Motor neuron (in vitro differentiated cells): ENCODE measurements around the gene GAS1. TPM values are rescaled to one million over a fixed set of nuclear protein-coding genes. Genes with fewer than 3 reads are reported as not detected.

Source experiments
- ATAC-seq, 8 experiments: fragments of 200-7000 bp; cut with Tn5 transposase; replicated peaks in 6 of 8; 2 replicates each; pipeline ENCODE4 v1.8.0; 2021; ENCODE audit warnings: mild to moderate bottlenecking in 8 of 8, moderate library complexity in 8 of 8
- H3K27ac ChIP-seq, 2 donors: fragments of 250-450 bp; sonication (Bioruptor Pico); 2 replicates each; pipeline ENCODE4 v1.9.0; 2021; ENCODE audit warnings: antibody characterized with exemption in 2 of 2, mild to moderate bottlenecking in 2 of 2, moderate library complexity in 1 of 2
- H3K4me1 ChIP-seq, 2 donors: fragments of 250-450 bp; sonication (Bioruptor Pico); replicated peaks in 1 of 2; 2 replicates each; pipeline ENCODE4 v1.6.1; 2021; ENCODE audit warnings: antibody characterized with exemption in 2 of 2, mild to moderate bottlenecking in 2 of 2, moderate library complexity in 1 of 2
- H3K4me3 ChIP-seq, 5 donors: fragments of 250-450 bp; sonication (Bioruptor Pico); 2 replicates each; pipeline ENCODE4 v1.9.0; 2021; ENCODE audit warnings: antibody characterized with exemption in 5 of 5, mild to moderate bottlenecking in 5 of 5, moderate library complexity in 4 of 5
- WGBS, 10 experiments: fragments of 450-650 bp; shearing (Covaris generic); methylation state at CpG; one replicate each; pipeline ENCODE4 v1.0.0; 2022; 5-methylcytosine and 5-hydroxymethylcytosine counted together
- in situ Hi-C, 9 experiments: fragments of 400-800 bp; cut with MboI; loops; one replicate each; pipeline ENCODE4 v1.15.0; 2021; ENCODE audit warnings: low sequenced_read_pairs in 9 of 9, low pct_unique_long_range_greater_than_20kb in 2 of 9; ENCODE audit not compliant: unreplicated experiment in 9 of 9
- total RNA-seq, 8 experiments: library from RNA; unstranded; fragments of 300-600 nt; gene quantifications; 2 replicates each; pipeline versions ENCODE4 v1.2.3 to v1.2.4, GENCODE V29; 2022

The GAS1 gene
- total RNA-seq, 8 experiments from 2014 or later, result 0.84 to 6.4 (median 2.8) TPM

DNA sequence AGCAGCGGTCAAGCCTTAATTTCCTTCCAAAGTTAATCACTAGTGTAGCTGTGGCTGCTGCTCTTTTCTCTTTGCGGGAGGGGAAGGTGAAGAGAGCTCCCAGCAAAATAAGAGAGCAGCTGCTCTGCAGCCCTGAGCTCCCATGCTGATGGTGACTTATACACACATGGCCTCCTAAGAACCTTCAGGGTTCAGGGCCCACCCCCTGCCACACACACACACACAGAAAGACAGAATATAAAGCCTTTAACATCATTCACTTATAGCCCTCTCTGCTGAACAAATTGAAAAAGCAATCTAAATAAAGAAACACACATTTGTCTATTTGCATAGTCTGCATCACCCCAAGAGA lies 43.6 kb downstream of the GAS1 start:
- ATAC-seq, result peak in 6 of 8 experiments; percentile 22 to 82 (median 73)

DNA sequence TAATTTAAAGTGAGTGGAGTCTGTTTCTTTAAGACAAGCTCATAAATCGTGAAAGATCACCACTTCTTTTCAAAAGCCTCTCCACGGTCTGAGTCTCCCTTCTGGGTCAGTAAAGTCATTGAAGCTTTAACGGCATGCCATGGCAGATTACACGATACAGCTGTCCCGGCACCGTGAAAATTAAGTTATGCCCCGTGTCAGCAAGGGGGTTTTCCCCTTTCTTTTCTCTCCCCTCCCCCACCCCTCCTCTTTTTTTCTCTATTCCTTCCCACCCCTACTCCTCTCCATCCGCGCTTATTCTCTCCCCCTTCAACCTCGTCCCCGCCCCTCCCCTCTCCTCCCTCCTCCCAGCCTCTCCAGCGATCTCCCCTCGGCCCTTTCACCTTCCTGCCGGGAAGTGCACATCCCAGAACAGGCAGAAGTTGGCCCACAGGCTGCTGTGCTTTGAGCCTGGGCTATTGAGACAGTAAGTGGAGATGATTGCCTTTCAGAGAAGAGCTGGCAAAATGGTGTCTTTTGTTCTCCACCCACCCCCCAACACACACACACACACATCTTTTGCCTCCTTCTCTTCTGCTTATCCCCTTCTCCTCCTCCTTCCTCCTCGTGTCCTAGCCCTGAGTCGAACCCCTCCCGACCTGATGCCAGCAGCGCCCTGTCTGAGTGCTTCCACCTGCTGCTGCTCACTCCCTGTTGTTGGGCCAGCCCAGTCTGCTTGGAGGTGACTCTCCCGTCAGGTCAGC lies 44.1 kb downstream of the GAS1 start:
- peak overlapping the region in 4 of 5 donors; percentile 6 to 23 (median 13) for H3K4me3 ChIP-seq
- H3K4me1 ChIP-seq, result peaks cover 15 to 24% of the 10 kb centered on the region in 2 donors
- ATAC-seq, result peak; percentile 18 to 79 (median 66)
- no peak overlapping the region for H3K27ac ChIP-seq
- in situ Hi-C loops, result no loop called here
- WGBS, 10 experiments, result 4 to 33% (median 17%) methylated on average over 1 to 4 of the region's 19 CpGs; no CpG with 5 or more reads in 7 of the 10 experiments

More for the DNA sequence above, 43.6 kb downstream of the GAS1 start:
- H3K4me1 ChIP-seq, result peaks cover 15 to 24% of the 10 kb centered on the region in 2 donors
- peak overlapping the region in 1 of 5 donors; percentile 7 for H3K4me3 ChIP-seq
- in situ Hi-C loops, result no loop called here
- no peak overlapping the region for H3K27ac ChIP-seq
- WGBS, 10 experiments, result 0 to 60% (median 10%) methylated on average over 1 to 2 of the region's 2 CpGs; no CpG with 5 or more reads in 7 of the 10 experiments

DNA sequence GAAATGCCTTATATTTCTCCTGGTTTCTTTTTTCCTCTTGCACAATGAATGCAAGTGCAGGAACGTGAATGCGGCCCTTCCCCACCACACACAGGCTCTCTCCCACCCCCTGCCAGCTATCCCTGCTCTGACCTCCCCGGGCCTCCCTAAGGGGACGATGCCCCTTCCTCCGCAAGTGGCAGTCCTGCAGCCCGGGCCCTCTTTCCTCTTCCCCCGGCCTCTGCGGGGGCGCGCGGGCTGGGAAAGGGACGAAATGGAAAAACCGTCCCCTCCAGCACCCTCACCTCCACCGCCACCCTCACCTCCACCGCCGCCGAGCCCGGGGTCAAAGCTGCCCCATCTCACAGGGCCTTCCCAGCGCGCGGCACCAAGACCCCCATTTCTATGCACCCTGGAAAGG lies 44.7 kb downstream of the GAS1 start:
- Histone ChIP-seq H3K4me3 (peak overlapping the region in 4 of 5 donors; percentile 1 to 23 (median 12)), H3K4me1 (peaks cover 15 to 24% of the 10 kb centered on the region in 2 donors), H3K27ac (no peak overlapping the region)
- in situ Hi-C loops, result no loop called here
- WGBS, 10 experiments, result 0 to 20% methylated on average over 2 to 3 of the region's 21 CpGs; no CpG with 5 or more reads in 8 of the 10 experiments
- ATAC-seq, result peak in 5 of 8 experiments; percentile 25 to 67 (median 53)

DNA sequence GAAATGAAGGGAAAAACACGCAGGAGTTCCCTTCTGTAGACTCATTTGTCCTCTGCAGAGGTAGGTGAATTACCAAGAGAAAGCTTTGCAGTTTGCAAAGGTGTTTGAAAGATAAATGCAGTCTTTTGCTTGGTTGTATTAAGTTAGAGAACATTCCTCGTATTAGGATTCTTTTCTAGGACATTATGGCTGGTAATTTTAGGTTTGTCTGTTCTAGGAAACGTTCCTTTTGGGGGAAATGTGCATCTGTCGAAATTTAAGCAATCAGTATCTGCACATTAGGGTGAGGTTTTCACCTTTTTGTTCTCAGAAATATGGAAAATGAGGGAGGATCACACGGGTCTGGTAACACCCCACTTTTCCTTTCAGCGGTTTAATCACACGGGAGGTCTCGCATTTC lies 45.1 kb downstream of the GAS1 start:
- H3K27ac ChIP-seq, result no peak overlapping the region
- ATAC-seq, result no peak
- 14 to 100% (median 37%) methylated on average over 1 to 8 of the region's 8 CpGs for WGBS, 10 experiments
- in situ Hi-C loops, result no loop called here
- H3K4me3 ChIP-seq, result no peak overlapping the region
- peaks cover 15 to 24% of the 10 kb centered on the region in 2 donors for H3K4me1 ChIP-seq

DNA sequence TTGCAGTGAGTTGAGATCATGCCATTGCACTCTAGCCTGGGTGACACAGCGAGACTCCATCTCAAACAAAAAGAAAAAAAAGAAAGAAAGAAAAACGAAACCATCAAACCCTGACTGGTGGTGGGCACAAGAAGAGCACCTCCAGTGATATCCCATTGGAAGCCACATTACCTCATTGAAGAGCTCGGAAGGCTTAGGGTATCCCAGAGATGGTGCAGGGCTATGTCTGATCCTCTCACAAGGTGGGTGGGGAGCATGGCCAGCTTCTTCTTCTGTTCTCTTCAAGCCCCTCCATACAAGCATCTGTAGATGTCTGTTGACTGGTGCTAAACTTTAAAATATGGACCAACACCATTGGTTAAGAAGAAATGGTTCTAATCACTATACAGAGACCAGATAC lies 45.8 kb downstream of the GAS1 start:
- in situ Hi-C loops, result no loop called here
- H3K4me1 ChIP-seq, result peaks cover 15 to 24% of the 10 kb centered on the region in 2 donors
- ATAC-seq, result no peak
- no peak overlapping the region for H3K4me3 ChIP-seq
- H3K27ac ChIP-seq, result no peak overlapping the region
- 50 to 100% (median 80%) methylated on average over 1 to 3 of the region's 3 CpGs; no CpG with 5 or more reads in 5 of the 10 experiments for WGBS, 10 experiments
